Stimulated activated CD8-positive, alpha-beta memory T cell treated with anti-CD3 and anti-CD28 coated beads, Interleukin-12 subunit alpha, Interleukin-12 subunit beta, amount 100 ng/mL, for 24 hours (primary cell): ENCODE data around the gene PTMA.

ENCODE experiments used
- DNase-seq: peaks from one replicate; pipeline ENCODE4 v3.0.0-alpha.2; 2020; ENCODE audit errors: extremely low read depth

PTMA gene

GRCh38 chr2:231676243-231676642 is 32.1 kb upstream of the PTMA start:
- DNase-seq = no peak

GRCh38 chr2:231677632-231678104 is 30.7 kb upstream of the PTMA start:
- DNase-seq = no peak

- no peak for DNase-seq
Observed at GRCh38 chr2:231679908-231680284, 28.4 kb upstream of the PTMA start.

GRCh38 chr2:231680285-231680991 is 27.9 kb upstream of the PTMA start:
- no peak for DNase-seq

GRCh38 chr2:231680992-231681852 is 27.1 kb upstream of the PTMA start:
- DNase-seq = no peak

GRCh38 chr2:231682603-231683291 is 25.6 kb upstream of the PTMA start:
- DNase-seq = no peak

GRCh38 chr2:231683292-231684235 is 24.8 kb upstream of the PTMA start:
- DNase-seq = no peak

- no peak for DNase-seq
Observed at GRCh38 chr2:231684314-231685223, 23.8 kb upstream of the PTMA start.

GRCh38 chr2:231685349-231686191 is 22.8 kb upstream of the PTMA start:
- DNase-seq = no peak

- no peak for DNase-seq
Observed at GRCh38 chr2:231686192-231687100, 21.9 kb upstream of the PTMA start.

- DNase-seq = no peak
Observed at GRCh38 chr2:231687133-231687852, 21.0 kb upstream of the PTMA start.

- DNase-seq = no peak
Observed at GRCh38 chr2:231687961-231688360, 20.4 kb upstream of the PTMA start.

GRCh38 chr2:231688719-231689118 is 19.6 kb upstream of the PTMA start:
- DNase-seq = no peak

GRCh38 chr2:231689124-231689893 is 19.0 kb upstream of the PTMA start:
- DNase-seq = no peak

- no peak for DNase-seq
Observed at GRCh38 chr2:231691251-231691772, 17.0 kb upstream of the PTMA start.

GRCh38 chr2:231692847-231693246 is 15.5 kb upstream of the PTMA start:
- no peak for DNase-seq

- DNase-seq = no peak
Observed at GRCh38 chr2:231693956-231694355, 14.4 kb upstream of the PTMA start.
